T-helper 17 cell (primary cell): Measurements from ENCODE around the gene PEPD. TPM values are rescaled to one million over a fixed set of nuclear protein-coding genes. Genes with fewer than 3 reads are reported as not detected.

ENCODE experiments used
- ATAC-seq: fragments of 150-1000 bp; cut with Tn5 transposase; 2 replicates; pipeline ENCODE4 v1.10.0; 2021; ENCODE audit warnings: mild to moderate bottlenecking, moderate library complexity
- DNase-seq, 3 donors: peaks; one replicate each; pipeline versions ENCODE4 v3.0.0 to v3.0.0-alpha.2; 2020 to 2021
- H3K9me3 ChIP-seq: one replicate; pipeline ENCODE4 v1.7.0; 2013; ENCODE audit warnings: low read length, mild to moderate bottlenecking; ENCODE audit not compliant: control insufficient read depth, poor library complexity, severe bottlenecking
- H3K27ac Mint-ChIP-seq: one replicate; pipeline ENCODE4 v1.8.0; 2022; ENCODE audit warnings: mild to moderate bottlenecking, moderate library complexity, mixed read lengths
- H3K27me3 Mint-ChIP-seq: one replicate; pipeline ENCODE4 v1.8.0; 2022; ENCODE audit warnings: mixed read lengths
- H3K36me3 Mint-ChIP-seq: one replicate; pipeline ENCODE4 v1.8.0; 2022; ENCODE audit warnings: low read depth, mixed read lengths
- H3K4me1 Mint-ChIP-seq: one replicate; pipeline ENCODE4 v1.8.0; 2022; ENCODE audit warnings: mild to moderate bottlenecking, mixed read lengths
- H3K4me3 Mint-ChIP-seq: one replicate; pipeline ENCODE4 v1.8.0; 2022; ENCODE audit warnings: mild to moderate bottlenecking, moderate library complexity, mixed read lengths
- total RNA-seq, 4 donors: library from RNA in 2 of 4; stranded (reverse) in 2 of 4; gene quantifications; one replicate each; pipeline ENCODE4 v1.2.3 and lab custom pipeline; 2022 to 2026

The PEPD gene
- total RNA-seq, 2 donors from 2014 or later = 38.5 to 41.4 TPM

DNA sequence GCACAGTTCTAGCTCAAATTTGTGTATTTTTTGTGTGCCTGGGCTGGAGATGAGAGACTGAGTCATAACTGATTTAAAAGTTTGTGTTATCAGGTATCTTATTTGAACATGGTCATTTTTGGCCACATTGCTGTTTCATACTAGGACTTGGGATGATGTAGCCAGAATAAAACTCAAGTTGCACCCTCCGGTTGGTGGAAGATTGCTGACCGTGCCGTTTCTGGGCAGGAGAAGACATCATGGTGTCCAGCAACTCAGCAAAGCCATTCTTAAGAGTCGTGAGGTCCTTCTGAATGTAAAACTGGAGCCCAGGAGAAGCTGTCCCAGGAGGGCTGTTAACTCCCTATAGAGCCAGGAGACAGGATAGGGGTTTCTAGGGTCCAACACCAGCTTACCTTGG, 140.5 kb downstream of the PEPD start:
- Mint-ChIP-seq H3K27me3 (no peaks in the 10 kb centered on the region), H3K27ac (peak overlapping the region; percentile 11), H3K36me3 (peaks cover 9% of the 10 kb centered on the region), H3K4me3 (no peak overlapping the region), H3K4me1 (peaks cover 45% of the 10 kb centered on the region)
- H3K9me3 ChIP-seq = no peaks in the 10 kb centered on the region
- no peak for ATAC-seq
- no peak for DNase-seq

DNA sequence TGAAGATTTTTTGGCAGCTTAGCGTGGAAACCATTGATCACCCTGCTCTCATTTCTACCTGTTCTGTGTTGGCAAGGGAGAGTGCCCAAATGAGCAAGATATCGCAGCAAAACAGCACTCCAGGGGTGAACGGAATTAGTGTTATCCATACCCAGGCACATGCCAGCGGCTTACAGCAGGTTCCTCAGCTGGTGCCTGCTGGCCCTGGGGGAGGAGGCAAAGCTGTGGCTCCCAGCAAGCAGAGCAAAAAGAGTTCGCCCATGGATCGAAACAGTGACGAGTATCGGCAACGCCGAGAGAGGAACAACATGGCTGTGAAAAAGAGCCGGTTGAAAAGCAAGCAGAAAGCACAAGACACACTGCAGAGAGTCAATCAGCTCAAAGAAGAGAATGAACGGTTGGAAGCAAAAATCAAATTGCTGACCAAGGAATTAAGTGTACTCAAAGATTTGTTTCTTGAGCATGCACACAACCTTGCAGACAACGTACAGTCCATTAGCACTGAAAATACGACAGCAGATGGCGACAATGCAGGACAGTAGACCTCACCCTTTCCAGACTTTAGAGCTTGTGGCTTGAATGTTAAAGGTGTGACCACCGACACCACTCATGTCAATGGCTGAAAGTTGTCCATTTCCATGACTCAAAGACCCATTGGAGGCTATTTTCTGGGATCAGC, 142.3 kb downstream of the PEPD start:
- DNase-seq (no peak), ATAC-seq (no peak)
- H3K4me3 Mint-ChIP-seq = no peak overlapping the region
- H3K27ac Mint-ChIP-seq = no peak overlapping the region
- no peaks in the 10 kb centered on the region for H3K9me3 ChIP-seq
- H3K36me3 Mint-ChIP-seq = peaks cover 13% of the 10 kb centered on the region
- H3K4me1 Mint-ChIP-seq = peaks cover 60% of the 10 kb centered on the region
- H3K27me3 Mint-ChIP-seq = no peaks in the 10 kb centered on the region

DNA sequence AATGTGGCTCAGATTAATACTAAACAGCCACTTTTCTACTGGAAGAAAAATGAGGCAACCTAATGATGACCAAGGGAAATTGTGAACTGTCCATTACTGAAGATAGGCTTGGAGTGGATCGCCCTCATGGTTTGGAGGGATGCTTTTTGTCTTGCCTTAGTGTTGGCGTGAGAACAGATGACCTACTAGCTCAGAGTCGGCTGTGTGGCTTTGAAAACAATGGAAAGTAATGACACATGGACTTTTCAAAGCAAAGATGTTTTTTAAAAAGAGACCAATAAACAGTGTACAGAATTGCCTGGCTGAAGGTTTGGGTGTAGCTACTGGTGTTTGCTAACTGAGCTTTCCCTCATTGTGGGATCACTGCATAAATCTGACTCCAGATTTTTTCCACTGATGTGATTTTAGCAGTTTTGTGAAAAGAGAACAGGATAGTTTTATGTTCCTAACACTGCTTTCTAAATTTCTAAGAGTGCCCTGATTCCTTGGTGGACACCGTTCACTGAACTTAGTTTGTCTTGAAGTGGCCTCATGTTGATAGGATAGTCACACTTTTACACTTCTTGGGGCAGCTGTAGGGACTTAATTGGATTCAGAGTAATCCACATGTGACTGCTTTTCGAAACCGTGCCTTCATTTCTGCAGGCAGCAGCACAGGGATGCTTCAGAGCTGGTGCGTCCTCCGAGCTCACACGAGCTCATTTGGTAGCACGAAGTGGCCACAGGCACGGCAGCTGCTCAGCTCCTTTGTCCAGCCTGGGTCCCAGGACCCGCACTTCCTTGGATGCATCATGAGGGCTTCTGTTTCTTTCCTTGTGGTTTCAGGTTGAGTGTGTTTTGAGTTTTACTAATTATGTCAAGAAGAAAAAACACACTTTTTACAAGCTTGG, 143.8 kb downstream of the PEPD start:
- H3K36me3 Mint-ChIP-seq = peaks cover 9% of the 10 kb centered on the region

DNA sequence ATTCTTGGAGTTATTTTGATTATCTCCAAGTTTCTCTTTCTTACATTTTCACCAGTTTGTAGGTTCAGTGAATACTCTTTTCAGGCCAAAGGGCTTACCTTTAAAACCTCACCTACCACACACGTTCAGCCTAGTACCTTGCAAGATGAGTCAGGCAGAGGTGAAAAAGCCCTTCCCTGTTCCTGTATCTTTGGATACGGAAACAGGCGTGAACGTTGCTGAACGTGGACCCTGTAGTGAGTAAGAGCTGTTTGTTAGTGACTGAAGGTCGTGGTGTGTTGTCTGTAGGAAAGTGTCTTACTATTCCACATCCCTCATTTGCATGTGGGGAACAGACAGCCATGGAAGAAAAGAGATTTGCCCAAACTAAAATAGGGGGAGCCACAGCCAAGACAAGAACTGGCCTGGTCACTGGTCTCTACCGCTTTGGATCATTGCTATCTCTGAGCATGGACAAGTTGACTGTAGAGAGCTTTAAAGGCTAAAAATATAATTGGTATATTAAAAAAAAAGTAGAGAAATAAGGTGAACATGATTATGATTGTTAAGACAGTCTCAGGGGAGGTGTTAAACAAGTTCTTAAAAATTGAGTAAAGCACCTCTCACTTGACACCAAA, 144.5 kb downstream of the PEPD start:
- Mint-ChIP-seq H3K36me3 (peaks cover 9% of the 10 kb centered on the region), H3K4me3 (no peak overlapping the region), H3K27ac (peak overlapping the region; percentile 24), H3K27me3 (no peaks in the 10 kb centered on the region), H3K4me1 (peaks cover 51% of the 10 kb centered on the region)
- ATAC-seq = no peak
- DNase-seq = no peak
- H3K9me3 ChIP-seq = no peaks in the 10 kb centered on the region

More for the DNA sequence above, 143.8 kb downstream of the PEPD start:
- DNase-seq (no peak), ATAC-seq (no peak)
- H3K27me3 Mint-ChIP-seq = no peaks in the 10 kb centered on the region
- H3K4me3 Mint-ChIP-seq = no peak overlapping the region
- peaks cover 52% of the 10 kb centered on the region for H3K4me1 Mint-ChIP-seq
- H3K27ac Mint-ChIP-seq = peak overlapping the region; percentile 24
- H3K9me3 ChIP-seq = no peaks in the 10 kb centered on the region

DNA sequence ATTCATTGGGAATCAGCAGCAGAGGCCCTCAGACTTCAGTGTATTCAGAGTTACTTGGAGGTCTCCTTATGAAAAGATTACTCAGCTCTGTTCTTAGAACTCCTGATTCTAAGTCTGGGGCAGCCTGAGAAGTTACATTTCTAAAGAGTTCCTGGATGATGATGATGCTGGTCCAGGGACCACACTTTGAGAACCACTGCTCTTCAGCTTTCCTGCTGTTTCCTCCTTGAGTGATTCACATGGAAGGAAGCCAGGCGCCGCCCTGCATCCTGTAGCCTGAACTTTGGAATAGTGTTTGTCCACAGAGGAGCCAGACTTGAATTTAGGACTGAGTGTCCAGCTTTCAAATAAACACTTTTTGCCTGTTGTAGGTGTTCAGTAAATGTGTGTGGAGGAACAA, 145.2 kb downstream of the PEPD start:
- no peaks in the 10 kb centered on the region for H3K9me3 ChIP-seq
- peaks cover 9% of the 10 kb centered on the region for H3K36me3 Mint-ChIP-seq
- peak overlapping the region; percentile 24 for H3K27ac Mint-ChIP-seq
- DNase-seq (no peak), ATAC-seq (no peak)
- H3K4me3 Mint-ChIP-seq = no peak overlapping the region
- no peaks in the 10 kb centered on the region for H3K27me3 Mint-ChIP-seq
- peaks cover 46% of the 10 kb centered on the region for H3K4me1 Mint-ChIP-seq

DNA sequence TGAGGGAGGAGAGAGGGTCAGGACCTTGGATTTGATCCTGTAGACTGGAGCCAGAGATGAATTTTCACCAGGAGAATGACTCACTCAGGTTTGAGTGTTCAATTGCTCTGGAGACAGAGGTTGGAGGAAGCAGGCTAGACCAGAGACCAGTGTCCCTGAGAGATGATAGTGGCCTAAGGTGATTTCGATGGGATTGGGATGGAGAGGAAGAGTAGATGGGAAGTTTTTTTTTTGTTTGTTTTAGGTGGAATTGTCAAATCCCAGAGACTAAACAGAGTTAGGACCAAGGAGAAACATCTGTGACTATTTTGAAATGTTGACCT, 145.8 kb downstream of the PEPD start:
- ATAC-seq (no peak), DNase-seq (no peak)
- no peaks in the 10 kb centered on the region for H3K9me3 ChIP-seq
- no peaks in the 10 kb centered on the region for H3K27me3 Mint-ChIP-seq
- H3K27ac Mint-ChIP-seq = peak overlapping the region; percentile 95
- peaks cover 43% of the 10 kb centered on the region for H3K4me1 Mint-ChIP-seq
- H3K4me3 Mint-ChIP-seq = peak overlapping the region; percentile 62
- H3K36me3 Mint-ChIP-seq = peaks cover 9% of the 10 kb centered on the region

DNA sequence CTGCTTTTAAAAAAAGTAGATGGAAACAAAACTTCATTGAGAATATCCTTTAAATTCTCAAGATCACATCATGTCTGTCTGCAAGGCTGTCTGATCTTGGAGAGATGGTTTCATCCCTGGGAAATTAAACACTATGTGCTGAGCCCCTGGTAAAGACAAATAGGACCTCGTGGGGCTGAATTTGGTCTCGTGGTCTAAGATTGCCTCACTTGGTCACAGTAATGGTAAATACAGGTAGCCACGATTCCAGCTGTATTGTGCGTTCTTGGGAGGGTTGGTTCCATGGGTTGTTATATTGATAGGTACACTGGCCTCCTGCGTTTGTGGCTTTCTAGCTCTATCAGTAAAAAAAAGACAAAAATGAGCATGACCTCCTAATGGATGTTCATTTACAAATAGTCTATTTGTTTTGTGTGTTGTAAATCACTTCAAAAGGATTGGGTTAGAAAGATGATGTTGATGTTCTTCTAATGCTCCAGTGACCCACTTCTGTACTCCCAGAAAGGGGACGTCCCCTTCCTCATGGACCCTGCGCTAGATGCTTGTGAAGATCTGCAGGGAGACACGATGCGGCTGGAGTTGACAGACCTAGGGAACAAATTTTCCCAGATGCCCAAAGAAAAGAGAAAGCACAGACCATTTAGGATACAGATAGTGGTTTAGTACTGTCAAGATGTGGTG, 146.3 kb downstream of the PEPD start:
- ATAC-seq = no peak
- Mint-ChIP-seq H3K36me3 (peaks cover 9% of the 10 kb centered on the region), H3K4me3 (peak overlapping the region; percentile 98), H3K27me3 (no peaks in the 10 kb centered on the region), H3K27ac (peak overlapping the region; percentile 95), H3K4me1 (peaks cover 43% of the 10 kb centered on the region)
- DNase-seq = no peak
- no peaks in the 10 kb centered on the region for H3K9me3 ChIP-seq

DNA sequence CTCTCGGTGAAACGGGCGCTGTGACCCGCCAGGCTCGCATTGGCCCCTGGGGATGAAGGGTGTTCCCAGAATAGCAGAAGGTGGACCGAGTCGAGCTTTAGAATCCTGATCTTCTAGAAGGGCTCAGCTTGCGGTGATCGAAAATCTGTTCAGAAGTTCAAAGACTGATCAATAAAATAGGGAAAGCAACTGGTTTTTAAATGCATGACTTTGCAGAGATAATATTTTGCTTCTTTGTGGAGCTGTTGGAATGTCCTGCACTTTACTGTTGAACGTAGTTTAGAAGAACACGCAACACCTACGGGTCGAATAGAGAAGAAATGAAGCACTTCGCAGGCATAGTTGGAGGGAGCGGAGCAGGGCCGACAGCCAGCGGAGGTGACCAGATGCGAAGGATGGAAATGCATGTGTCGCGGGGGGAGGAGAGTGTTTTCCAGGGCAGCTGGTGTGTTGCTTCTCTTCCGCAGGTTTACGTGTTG, 147.3 kb downstream of the PEPD start:
- H3K4me3 Mint-ChIP-seq = peak overlapping the region; percentile 98
- peaks cover 8% of the 10 kb centered on the region for H3K36me3 Mint-ChIP-seq
- no peaks in the 10 kb centered on the region for H3K27me3 Mint-ChIP-seq
- H3K4me1 Mint-ChIP-seq = peaks cover 36% of the 10 kb centered on the region
- H3K9me3 ChIP-seq = no peaks in the 10 kb centered on the region
- H3K27ac Mint-ChIP-seq = peak overlapping the region; percentile 95
- no peak for DNase-seq
- no peak for ATAC-seq

DNA sequence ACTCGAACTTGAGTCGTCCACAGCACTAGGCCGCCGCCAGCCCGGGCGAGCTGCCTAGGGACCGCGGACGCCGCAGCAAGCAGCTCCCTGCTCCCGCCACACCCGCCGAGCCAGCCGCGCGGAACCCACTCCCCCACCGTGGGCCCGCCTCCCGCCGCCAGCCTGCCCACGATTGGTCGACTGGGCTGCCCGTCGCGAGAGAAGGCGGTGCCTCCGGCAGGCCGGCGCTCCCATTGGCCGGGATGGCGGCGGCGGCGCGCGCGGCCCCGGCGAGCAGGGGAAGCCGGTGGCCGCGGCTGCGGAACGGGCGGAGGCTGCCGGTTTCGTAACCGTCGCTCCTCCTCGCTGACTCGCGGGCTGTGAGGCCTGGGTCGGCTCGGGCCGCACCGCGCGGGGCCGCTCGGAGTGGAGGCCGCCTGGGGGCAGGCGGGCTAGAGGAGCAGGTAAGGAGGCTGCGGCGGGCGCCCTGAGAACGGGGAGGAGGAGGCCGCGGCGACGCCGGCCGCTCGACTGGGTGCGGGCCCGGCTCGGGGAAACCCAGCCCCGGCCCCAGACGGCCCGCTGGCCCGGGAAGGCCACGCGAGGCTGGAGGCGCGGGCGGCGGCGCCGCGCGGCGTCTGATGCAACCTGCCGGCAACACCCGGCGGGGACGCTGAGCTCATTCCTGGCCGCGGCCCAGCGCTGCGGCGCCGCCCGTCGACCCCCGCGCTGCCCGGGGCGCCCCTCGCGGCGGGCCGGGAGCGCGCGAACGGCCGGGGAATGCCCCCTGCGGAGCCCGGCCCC, 147.9 kb downstream of the PEPD start, which contains the start of gene CEBPG:
CEBPG (plus strand) TSS at position 257 of the 783 bp plus-strand sequence. CDS start 5,531 bp downstream, outside the sequence.
- no peaks in the 10 kb centered on the region for H3K9me3 ChIP-seq
- Mint-ChIP-seq H3K4me3 (peak within 1 kb of the TSS; percentile 98), H3K27me3 (no peaks in the 10 kb centered on the region), H3K36me3 (peaks cover 4% of the 10 kb centered on the region), H3K27ac (peak within 1 kb of the TSS; percentile 95), H3K4me1 (peaks cover 33% of the 10 kb centered on the region)
- peak; percentile 90 for ATAC-seq
- peak; percentile 94 to 98 (median 95) for DNase-seq

DNA sequence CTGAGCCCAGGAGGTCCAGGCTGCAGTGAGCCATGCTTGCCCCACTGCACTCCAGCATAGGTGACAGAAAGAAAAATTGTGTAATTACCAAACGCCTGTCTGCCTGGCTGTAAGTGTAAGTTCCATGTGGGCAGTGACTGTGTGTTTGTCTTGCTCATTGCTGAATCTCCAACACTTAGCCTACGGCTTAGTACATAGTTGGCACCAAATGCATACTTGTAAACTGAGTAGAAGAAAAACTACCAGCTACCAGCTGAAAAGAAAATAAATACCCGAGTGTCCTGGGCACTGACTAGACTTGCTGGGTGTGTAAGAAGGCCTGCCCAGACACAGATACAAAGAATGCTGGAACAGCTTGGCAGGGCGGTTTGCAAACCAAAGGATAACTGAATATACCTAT, 150.8 kb downstream of the PEPD start:
- Mint-ChIP-seq H3K4me1 (peaks cover 15% of the 10 kb centered on the region), H3K36me3 (peaks cover 2% of the 10 kb centered on the region), H3K4me3 (no peak overlapping the region), H3K27ac (no peak overlapping the region), H3K27me3 (peaks cover 15% of the 10 kb centered on the region)
- ATAC-seq (no peak), DNase-seq (no peak)
- no peaks in the 10 kb centered on the region for H3K9me3 ChIP-seq

DNA sequence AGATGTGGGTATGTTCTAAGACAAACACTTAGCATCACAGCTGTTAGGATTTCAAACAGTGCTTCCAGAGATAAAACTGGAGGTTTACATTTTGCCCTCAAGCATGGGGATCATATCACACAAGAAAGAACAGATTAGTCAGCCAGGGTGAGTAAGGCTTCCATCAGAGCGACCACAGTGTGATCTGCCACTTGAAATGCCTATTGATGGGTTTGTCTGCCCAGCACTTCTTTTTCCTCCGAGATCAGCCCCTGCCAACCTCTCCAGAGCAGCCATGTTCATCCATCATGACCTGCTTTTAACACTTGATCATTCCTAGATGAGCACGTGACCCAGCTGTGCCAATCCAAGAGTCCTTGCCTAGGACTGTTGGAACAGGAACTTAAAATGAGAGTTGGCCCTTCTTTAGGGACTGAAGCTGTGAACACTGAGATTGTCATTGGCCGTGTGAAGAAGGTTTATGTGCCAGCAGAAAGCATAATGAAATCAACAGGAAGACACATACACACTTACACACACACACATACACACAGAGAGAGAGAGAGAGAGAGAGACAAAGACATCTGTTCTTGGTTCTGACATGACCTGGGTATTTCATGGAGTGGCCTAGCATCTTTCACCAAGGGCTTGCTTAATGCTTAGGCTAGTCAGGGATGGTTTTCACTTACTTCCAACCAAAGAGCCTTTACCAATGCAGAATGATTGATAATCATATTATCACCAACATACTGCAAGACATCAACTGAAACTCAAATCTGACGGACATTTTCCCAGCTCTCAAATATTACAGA, 153.3 kb downstream of the PEPD start:
- DNase-seq (no peak), ATAC-seq (no peak)
- no peak overlapping the region for H3K27ac Mint-ChIP-seq
- H3K9me3 ChIP-seq = no peaks in the 10 kb centered on the region
- no peaks in the 10 kb centered on the region for H3K36me3 Mint-ChIP-seq
- H3K4me3 Mint-ChIP-seq = no peak overlapping the region
- H3K27me3 Mint-ChIP-seq = peaks cover 30% of the 10 kb centered on the region
- H3K4me1 Mint-ChIP-seq = no peaks in the 10 kb centered on the region

DNA sequence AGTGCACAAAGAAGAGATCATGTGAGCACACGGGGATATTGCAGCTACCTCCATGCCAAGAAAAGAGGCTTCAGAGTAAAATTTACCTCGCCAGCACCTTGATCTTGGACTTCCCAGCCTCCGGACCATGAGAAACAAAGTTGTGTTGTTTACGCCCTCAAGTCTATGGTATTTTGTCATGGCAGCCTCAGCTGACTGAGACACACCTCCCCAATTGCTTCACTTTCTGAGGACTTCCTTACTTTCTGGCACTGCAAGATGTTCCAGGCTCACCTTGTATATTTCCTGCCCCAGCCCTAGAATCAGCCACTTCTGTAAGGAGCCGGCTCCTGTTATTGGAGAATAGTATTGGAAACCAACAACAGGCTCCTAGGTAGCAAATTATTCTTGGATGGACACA, 154.7 kb downstream of the PEPD start:
- DNase-seq (no peak), ATAC-seq (no peak)
- Mint-ChIP-seq H3K36me3 (peaks cover 3% of the 10 kb centered on the region), H3K27me3 (peaks cover 39% of the 10 kb centered on the region), H3K4me1 (no peaks in the 10 kb centered on the region), H3K4me3 (no peak overlapping the region), H3K27ac (no peak overlapping the region)
- no peaks in the 10 kb centered on the region for H3K9me3 ChIP-seq
